Amygdala (tissue), 56 donors: ENCODE results near the gene RNU6-1.

ENCODE experiments used
- DNase-seq, 56 donors: peaks; one replicate each; lab custom pipeline; 2025; lab: John Stamatoyannopoulos, UW

RNU6-1 gene

GRCh38 chr15:67839929-67840748, at the start of gene RNU6-1:
RNU6-1 (minus strand) TSS chr15:67840045.
- peak; percentile 56 to 97 (median 86) for DNase-seq

- no peak for DNase-seq
Measured at GRCh38 chr15:67887776-67888175, 47.9 kb upstream of the RNU6-1 start.

- no peak for DNase-seq
Measured at GRCh38 chr15:67885861-67886260, 46.0 kb upstream of the RNU6-1 start.

DNA sequence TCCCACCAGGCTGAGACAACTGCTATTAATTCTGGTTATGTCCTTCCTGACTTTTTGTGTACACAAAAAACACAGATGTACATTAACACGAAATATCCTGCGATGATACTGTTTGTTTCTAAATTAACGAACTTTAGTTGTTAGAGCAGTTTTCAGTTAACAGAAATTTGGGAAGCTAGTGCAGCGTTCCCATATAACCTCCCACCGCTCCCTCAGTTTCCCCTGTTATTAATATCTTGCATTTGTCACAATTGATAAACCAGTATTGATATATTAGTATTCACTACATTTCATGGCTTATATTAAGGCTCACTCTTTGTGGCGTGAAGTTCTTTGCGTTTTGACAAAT, 45.3 kb upstream of the RNU6-1 start:
- no peak for DNase-seq

DNA sequence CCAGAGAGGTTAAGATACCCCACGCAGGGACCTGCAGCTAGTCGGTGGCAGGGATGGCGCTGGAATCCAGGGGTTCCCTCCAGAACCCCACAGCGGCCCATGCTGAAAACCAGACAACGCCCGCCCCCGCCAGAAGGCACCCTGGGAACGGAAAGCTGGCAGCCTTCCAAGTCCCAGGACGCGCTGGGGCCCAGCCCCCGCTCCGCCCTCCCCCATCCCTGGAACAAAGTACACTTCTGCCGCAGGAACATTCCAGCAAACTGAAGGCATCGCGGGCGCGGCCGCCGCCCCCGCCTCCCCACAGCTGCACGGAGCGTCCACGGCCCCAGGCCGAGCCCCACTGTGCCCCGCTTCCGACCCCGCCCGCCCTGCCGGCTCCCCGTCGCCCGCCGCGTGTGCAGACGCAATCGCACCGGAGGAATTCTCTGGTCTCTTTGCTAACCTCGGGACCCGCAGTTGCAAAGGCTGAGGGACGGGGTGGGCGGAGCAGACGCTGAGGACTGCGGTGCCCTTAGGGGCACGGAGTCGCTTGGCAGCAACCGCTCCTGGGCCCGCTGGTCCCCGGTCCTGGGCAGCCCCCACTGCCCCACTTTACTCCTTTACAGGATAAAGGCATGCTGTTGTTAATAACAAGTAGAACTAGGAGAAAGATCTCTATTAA, 44.8 kb upstream of the RNU6-1 start:
- peak in 54 of 56 donors; percentile 10 to 91 (median 60) for DNase-seq

GRCh38 chr15:67884009-67884408, 44.2 kb upstream of the RNU6-1 start:
- no peak for DNase-seq

DNA sequence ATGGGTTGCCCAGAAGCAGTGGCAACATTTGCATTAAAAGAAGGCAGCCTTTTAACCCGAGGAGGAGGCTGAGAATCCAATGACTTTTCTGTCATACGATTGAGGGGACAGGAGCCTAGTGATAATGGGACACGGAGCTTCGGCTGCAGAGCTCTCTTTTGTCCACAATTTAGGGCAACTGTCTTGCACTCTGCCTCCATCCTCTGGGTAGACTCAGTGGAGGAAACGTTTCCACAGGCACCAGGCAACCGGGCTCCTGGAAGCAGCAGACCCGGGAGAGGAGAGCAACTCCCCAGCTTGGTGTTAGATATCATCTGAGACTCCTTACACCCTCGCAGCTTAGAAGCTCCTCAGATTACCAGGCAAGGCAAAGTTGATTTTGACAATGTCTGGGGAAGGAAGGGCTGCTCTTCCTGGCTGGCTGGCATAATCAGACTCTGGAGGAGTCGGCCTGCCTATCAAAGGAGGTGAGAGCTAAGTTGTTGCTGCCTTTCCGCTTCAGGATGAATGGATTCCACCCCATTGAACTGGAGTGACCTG, 43.5 kb upstream of the RNU6-1 start:
- DNase-seq, result no peak

- peak in 2 of 56 donors; percentile 4 to 21 for DNase-seq
Measured at GRCh38 chr15:67882487-67883233, 42.8 kb upstream of the RNU6-1 start.

DNA sequence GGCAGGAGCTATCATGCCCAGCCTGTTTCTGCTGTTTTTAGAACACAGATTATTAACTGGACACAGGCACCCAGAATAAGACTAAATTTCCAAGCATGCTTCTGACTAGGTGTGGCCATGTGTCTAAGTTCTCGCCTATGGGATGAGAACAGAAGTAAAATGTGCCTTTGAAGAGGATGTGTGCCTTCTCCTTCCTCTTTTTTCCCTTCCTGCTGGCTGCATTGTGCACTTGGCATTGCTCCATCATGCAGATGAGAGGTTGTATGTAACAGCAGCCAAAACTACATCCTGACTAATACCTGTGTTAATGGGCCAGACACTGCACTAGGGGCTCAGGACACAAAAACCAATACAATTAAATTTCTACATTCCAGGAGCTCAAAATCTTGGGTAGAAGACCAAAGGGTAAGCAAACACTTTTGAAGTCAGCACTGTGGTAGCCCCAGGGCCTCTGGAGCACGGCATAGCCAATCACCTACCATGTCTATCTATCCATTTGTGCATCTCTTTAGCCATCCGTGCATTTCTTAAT, 40.9 kb upstream of the RNU6-1 start:
- peak in 3 of 56 donors; percentile 4 to 11 (median 6) for DNase-seq

- peak in 1 of 56 donors; percentile 8 for DNase-seq
Measured at GRCh38 chr15:67879440-67880129, 39.7 kb upstream of the RNU6-1 start.

- no peak for DNase-seq
Measured at GRCh38 chr15:67878712-67879206, 38.9 kb upstream of the RNU6-1 start.

- DNase-seq, result no peak
Measured at GRCh38 chr15:67873777-67874176, 33.9 kb upstream of the RNU6-1 start.

DNA sequence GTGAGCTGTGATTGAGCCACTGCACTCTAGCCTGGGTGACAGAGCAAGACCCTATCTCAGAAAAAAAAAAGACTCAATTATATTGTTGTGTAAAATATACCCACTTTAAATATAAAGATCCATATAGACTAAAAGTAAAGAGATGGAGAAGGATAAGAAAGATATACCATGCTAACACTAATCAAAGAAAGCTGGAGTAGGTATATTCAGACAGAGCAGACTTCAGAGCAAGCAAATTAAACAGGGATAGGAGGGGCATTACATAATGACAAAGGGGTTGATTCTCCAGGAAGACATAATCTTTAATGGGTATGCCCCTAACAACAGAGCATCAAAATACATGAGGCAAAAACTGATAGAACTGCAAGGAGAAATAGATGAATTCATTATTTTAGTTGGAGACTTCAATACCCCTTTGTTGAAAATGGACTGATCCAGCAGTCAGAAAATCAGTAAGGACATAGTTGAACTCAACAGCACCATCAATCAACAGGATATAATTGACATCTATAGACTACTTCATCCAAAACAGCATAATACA, 31.1 kb upstream of the RNU6-1 start:
- no peak for DNase-seq

- DNase-seq, result no peak
Measured at GRCh38 chr15:67869701-67870100, 29.9 kb upstream of the RNU6-1 start.

DNA sequence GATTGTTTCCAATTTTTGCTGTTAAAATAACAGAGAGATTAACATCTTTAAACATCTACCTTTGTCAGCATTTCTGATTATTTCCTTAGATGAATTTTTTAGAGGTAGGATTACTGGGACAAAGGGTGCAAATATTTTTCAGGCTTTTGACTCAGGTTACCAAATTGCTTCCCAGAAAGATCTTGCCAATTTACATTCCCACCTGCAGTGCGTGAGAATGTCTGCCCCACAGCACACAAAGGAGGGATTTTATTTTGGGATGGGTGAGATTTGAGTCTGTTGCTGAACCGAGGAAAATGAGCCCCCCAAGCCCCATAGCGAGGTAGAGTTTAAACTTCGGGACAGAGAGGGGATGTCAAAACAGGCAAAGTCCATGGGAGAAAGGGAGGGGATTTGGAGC, 25.9 kb upstream of the RNU6-1 start:
- no peak for DNase-seq

- DNase-seq, result no peak
Measured at GRCh38 chr15:67865331-67865730, 25.5 kb upstream of the RNU6-1 start.

- peak in 49 of 56 donors; percentile 8 to 79 (median 51) for DNase-seq
Measured at GRCh38 chr15:67863442-67863987, 23.7 kb upstream of the RNU6-1 start.

DNA sequence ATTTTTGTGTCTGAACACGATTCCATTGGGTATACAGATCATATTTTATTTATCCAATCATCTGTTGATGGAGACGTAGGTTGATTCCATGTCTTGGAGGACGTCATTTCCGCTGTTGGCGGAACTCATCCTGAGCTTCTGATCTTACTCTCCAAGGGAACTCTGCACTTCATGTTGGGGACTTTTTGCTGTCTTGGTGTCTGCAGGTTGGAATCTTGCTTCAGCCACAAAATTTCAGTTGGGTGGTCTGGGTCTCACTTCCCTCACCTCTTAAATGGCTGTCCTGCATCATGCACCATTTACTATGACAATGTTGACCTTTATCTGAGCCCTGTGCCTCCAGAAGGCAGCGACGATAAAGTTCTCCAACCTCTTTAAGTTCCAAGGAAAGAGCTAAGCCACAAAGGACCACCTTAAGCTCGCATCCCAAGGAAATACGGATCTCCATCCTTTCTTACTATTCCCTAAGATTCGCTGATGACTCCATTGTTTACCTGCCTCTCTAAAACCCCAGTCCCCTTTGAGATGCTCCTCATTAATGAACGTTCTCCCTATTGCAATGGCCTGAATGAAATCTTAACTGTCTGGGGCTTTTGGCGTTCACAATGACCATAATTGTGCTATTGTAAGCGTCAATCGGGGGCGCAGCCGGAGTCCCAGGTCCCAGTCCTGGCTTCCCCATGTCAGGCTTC, 23.1 kb upstream of the RNU6-1 start:
- no peak for DNase-seq

DNA sequence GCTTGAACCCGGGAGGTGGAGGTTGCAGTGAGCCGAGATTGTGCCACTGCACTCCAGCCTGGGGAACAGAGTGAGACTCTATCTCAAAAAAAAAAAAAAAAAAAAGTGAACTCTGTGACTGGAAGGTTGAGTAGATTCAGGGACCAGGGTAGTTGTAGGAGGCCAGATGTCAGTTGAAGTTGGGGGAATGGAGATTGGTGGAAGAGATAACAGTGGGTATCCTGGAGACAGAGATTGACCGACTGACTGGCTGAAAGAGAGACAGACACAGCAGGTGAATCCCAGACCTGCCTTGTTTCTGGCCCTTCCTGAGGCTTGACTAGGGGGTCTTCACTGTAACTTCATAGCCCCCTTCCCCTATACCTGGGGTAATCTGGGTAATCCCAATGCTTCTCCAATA, 22.1 kb upstream of the RNU6-1 start:
- no peak for DNase-seq
